Measurements from ENCODE around the gene CLIC5. TPM values are rescaled to one million over a fixed set of nuclear protein-coding genes. Genes with fewer than 3 reads are reported as not detected.
"Not testable (repeated sequence)": the region's sequence is repeated elsewhere in the genome, so short reads cannot be mapped to it uniquely, and the experiment has no call there.

Gene CLIC5
- total RNA-seq, 4 donors from 2014 or later: 1.2 to 1.9 (median 1.4) TPM

- intact Hi-C loops (cut with DNase I; ENCODE audit: low total_unique reads): loop anchor here (10.0 kb wide), 1 partner anchor 1274 kb away; no protein-coding TSS in a partner anchor
- no peak overlapping the region for H3K4me3 ChIP-seq (ENCODE audit: low read depth, poor library complexity, severe bottlenecking)
- DNase-seq (ENCODE audit: low spot score in 2 of 2): no peak
- TF ChIP-seq CTCF (IDR thresholded peaks at IDR 0.05): no peak
- no peak for TF ChIP-seq POLR2A (IDR thresholded peaks at IDR 0.05)
- 89 to 90% methylated on average over 11 of the region's 11 CpGs for WGBS, 2 donors
These were observed 86.8 kb downstream of the CLIC5 start for GRCh38 chr6:45928721-45929305.

- no peak overlapping the region for H3K4me3 ChIP-seq (ENCODE audit: low read depth, poor library complexity, severe bottlenecking)
- DNase-seq (ENCODE audit: low spot score in 2 of 2): no peak
- intact Hi-C loops (cut with DNase I; ENCODE audit: low total_unique reads): loop anchor here (10.0 kb wide), 1 partner anchor 1273 kb away; no protein-coding TSS in a partner anchor
- WGBS, 2 donors: 59 to 75% methylated on average over 9 of the region's 9 CpGs
- TF ChIP-seq POLR2A (IDR thresholded peaks at IDR 0.05) (no peak), CTCF (IDR thresholded peaks at IDR 0.05) (no peak)
These were observed 88.0 kb downstream of the CLIC5 start for GRCh38 chr6:45927421-45928320.

GRCh38 chr6:45926423-45926822 lies 89.2 kb downstream of the CLIC5 start:
- intact Hi-C loops (cut with DNase I; ENCODE audit: low total_unique reads): loop anchor here (10.0 kb wide), 1 partner anchor 1272 kb away; no protein-coding TSS in a partner anchor
- DNase-seq (ENCODE audit: low spot score in 2 of 2); H3K4me3 ChIP-seq (ENCODE audit: low read depth, poor library complexity, severe bottlenecking): not testable (repeated sequence)
- WGBS, 2 donors: 93% methylated on average over 8 of the region's 8 CpGs

GRCh38 chr6:45924763-45925342 lies 90.8 kb downstream of the CLIC5 start:
- DNase-seq (ENCODE audit: low spot score in 2 of 2): no peak
- intact Hi-C loops (cut with DNase I; ENCODE audit: low total_unique reads): loop anchor here (5.0 to 10.0 kb wide), 2 partner anchors 1270 to 1448 kb away; no protein-coding TSS in a partner anchor
- WGBS, 2 donors: 74 to 84% methylated on average over 6 of the region's 6 CpGs
- no peak overlapping the region for H3K4me3 ChIP-seq (ENCODE audit: low read depth, poor library complexity, severe bottlenecking)
- TF ChIP-seq CTCF (IDR thresholded peaks at IDR 0.05): no peak
- no peak for TF ChIP-seq POLR2A (IDR thresholded peaks at IDR 0.05)

- no peak overlapping the region for H3K4me3 ChIP-seq (ENCODE audit: low read depth, poor library complexity, severe bottlenecking)
- 48 to 60% methylated on average over 5 of the region's 5 CpGs for WGBS, 2 donors
- DNase-seq (ENCODE audit: low spot score in 2 of 2): no peak
- TF ChIP-seq POLR2A (IDR thresholded peaks at IDR 0.05) (no peak), CTCF (IDR thresholded peaks at IDR 0.05) (no peak)
- intact Hi-C loops (cut with DNase I; ENCODE audit: low total_unique reads): loop anchor here (5.0 to 10.0 kb wide), 2 partner anchors 1269 to 1447 kb away; no protein-coding TSS in a partner anchor
These were observed 91.7 kb downstream of the CLIC5 start for GRCh38 chr6:45923831-45924391.
